Measurements from ENCODE around the gene AKR1B1.

AKR1B1 gene

GRCh38 chr7:134407311-134407710 lies 51.6 kb downstream of the AKR1B1 start:
- DNase-seq, result no peak

- no peak for DNase-seq
These were observed 52.5 kb downstream of the AKR1B1 start for GRCh38 chr7:134406431-134406830.

DNA sequence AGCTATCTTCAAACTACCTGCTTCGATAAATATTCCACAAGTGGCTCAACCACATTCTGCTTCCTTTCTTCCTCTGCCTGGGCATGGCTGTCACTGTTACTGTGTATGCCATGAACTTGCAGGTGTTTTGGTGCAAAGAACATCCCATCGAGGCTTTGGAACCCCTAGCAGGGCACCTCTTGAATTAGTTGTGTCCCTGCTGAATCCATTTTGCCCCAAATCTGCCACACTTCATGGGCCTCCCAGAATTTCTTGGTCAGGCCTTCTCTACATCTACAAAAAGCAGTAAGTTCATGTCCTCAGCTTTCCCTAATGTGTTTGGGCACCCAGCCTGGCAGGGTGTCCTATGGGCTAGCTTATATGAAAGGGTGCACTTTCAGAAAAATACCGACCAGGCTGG lies 53.6 kb downstream of the AKR1B1 start:
- no peak for DNase-seq

DNA sequence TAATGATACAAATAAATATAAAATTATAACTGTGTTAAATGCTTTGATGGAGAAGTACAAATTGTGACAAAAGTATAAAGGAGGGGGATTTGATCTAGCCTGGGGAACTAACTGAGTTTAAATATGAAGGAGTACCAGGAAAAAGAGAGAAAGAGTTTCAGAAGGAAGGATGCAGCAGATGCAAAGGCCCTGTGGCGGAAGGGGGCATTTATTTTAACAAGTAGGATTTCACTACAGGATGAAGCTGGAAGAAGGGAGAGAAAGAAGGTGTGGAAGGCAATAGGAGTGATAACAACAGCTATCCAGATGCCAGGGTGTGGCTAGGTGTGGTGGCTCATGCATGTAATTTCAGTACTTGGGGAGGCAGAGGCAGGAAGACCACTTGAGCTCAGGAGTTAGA lies 55.8 kb downstream of the AKR1B1 start:
- DNase-seq, result no peak

DNA sequence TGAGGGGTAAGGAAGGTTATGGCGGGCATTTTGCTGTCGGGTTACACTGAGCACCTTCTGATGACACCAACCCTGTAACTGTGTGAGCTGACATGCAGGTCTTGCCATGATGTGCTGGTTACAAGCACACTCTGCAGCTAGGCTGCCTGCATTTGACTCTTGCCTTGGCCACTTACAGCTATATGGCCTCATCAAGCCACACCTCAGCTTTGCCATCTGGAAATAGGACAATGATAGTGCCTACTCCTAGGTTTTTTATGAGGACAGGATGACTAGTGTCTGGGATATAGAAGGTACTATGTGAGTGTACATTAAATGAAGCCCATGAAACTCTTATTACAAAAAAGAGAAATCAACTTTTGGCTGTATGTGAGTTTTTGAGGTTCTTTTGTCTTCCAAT lies 58.0 kb downstream of the AKR1B1 start:
- no peak for DNase-seq

DNA sequence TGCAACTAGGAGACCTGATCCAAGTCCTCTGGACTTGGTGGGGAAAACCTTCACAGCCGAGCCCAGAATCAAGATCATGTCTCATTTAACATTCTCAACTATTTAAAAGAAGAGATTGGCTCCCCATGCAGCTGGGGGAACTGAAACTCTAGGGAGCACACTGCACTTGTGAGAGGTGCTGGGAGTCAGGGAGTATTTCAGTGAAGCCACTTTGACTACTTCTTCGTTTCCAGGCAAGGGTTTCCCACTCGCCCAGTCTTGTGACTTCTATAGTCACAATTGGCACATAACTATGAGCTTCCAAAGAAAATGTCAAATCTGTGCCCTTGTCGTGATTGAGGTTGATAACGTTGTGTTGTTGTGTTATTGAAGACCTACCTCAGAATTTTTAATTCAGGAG lies 62.9 kb downstream of the AKR1B1 start:
- DNase-seq, result no peak

GRCh38 chr7:134395604-134396003 lies 63.3 kb downstream of the AKR1B1 start:
- DNase-seq, result no peak

- no peak for DNase-seq
These were observed 64.8 kb downstream of the AKR1B1 start for GRCh38 chr7:134394056-134394455.

Measured in activated CD4-positive, alpha-beta T cell treated with anti-CD3 and anti-CD28 coated beads, Interleukin-2, amount 50 U/mL, for 1 hour (primary cell).